Measurements from ENCODE around the gene FFAR1.

FFAR1 gene

DNA sequence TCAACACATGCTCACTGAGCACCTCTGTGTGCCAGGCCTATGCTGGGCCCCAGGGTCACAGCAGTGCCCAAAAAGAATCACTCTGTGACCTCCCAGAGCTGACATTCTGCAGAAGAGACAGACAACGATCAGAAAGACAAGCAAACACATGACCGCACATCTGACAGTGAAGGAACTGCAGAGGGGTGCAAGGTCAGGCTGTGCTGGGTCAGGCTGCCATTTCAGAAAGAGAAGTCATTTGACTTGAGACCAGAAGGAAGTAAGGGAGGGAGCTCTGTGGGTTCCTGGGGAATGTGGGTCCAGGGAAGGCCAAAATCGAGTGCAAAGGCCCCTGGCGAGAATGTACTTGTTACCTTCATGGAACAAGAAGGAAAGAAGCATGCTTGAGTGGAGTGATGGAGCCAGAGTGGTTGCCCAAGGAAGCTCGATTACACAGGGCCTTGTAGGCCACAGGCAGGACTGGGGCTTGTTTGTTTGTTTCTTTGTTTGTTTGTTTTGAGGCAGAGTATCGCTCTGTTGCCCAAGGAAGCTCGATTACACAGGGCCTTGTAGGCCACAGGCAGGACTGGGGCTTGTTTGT lies 30.1 kb upstream of the FFAR1 start:
- Histone ChIP-seq H3K79me2 (ENCODE audit: low read length) (no peaks in the 10 kb centered on the region), H3K4me3 (ENCODE audit: low read length) (no peak overlapping the region), H2AFZ (ENCODE audit: low read length) (no peak overlapping the region), H3K27ac (ENCODE audit: low read length) (no peak overlapping the region), H3K9me3 (replicated peaks; ENCODE audit: insufficient read depth, low read length) (no peaks in the 10 kb centered on the region), H3K27me3 (replicated peaks; ENCODE audit: insufficient read depth, low read length) (peaks cover 59% of the 10 kb centered on the region), H3K9ac (ENCODE audit: low read length) (no peak overlapping the region), H3F3A (ENCODE audit: insufficient read depth, low read length) (no peaks in the 10 kb centered on the region), H4K20me1 (ENCODE audit: insufficient read depth, low read length) (no peaks in the 10 kb centered on the region), H3K36me3 (replicated peaks; ENCODE audit: insufficient read depth, low read length) (no peaks in the 10 kb centered on the region), H3K4me1 (ENCODE audit: low read length) (no peaks in the 10 kb centered on the region), H3K9me2 (replicated peaks; ENCODE audit: insufficient read depth, low read length) (no peaks in the 10 kb centered on the region), H3K4me2 (ENCODE audit: low read depth, low read length) (no peak overlapping the region)
- TF ChIP-seq, protein P1, sequence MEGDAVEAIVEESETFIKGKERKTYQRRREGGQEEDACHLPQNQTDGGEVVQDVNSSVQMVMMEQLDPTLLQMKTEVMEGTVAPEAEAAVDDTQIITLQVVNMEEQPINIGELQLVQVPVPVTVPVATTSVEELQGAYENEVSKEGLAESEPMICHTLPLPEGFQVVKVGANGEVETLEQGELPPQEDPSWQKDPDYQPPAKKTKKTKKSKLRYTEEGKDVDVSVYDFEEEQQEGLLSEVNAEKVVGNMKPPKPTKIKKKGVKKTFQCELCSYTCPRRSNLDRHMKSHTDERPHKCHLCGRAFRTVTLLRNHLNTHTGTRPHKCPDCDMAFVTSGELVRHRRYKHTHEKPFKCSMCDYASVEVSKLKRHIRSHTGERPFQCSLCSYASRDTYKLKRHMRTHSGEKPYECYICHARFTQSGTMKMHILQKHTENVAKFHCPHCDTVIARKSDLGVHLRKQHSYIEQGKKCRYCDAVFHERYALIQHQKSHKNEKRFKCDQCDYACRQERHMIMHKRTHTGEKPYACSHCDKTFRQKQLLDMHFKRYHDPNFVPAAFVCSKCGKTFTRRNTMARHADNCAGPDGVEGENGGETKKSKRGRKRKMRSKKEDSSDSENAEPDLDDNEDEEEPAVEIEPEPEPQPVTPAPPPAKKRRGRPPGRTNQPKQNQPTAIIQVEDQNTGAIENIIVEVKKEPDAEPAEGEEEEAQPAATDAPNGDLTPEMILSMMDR (IDR thresholded peaks at IDR 0.05; ENCODE audit: low read length): no peak
- TF ChIP-seq EZH2phosphoT487 (IDR thresholded peaks at IDR 0.05; ENCODE audit: low read length): no peak
- no peak for TF ChIP-seq EZH2 (optimal IDR thresholded peaks at IDR 0.05; ENCODE audit: low read depth, low read length)
- DNase-seq: no peak

DNA sequence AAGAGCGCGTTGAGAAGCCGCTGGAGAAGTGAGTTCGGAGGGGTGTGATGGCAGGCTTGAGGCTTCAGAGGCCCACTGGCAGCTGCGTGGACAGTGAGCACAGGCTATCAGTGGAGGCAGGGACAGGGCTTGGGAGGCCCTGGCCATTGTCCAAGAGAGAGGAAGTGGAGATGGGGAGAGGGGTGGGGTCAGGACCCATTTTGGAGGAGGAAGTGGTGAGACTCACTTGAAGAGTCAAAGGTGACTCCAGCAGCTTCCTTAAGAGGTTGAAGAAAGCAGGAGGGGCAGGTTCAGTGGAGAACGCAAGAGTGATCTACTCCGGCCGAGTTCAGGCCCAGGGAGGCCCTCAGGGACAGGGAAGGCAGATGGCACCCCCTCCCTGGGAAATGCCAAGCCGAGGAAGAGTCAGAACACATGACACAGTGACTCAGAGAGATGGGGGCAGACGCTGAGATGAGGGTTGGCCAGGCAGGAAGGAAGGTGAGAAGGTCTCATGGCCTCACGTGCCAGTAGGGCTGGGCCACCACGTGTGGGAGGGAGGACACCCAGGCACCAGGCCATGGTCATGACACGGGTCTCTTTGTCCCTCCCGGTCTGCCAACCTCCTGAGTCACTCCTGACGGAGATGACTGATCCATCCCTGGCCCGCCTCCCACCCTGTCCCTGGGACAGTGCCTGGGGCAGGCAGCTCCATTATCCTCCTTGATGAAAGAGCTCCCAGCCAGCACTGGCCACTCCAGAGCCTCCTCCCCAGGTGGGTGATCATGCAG lies 28.8 kb upstream of the FFAR1 start:
- Histone ChIP-seq H3K4me2 (ENCODE audit: low read depth, low read length) (no peak overlapping the region), H3K4me3 (ENCODE audit: low read length) (no peak overlapping the region), H3K9ac (ENCODE audit: low read length) (no peak overlapping the region), H3K27me3 (replicated peaks; ENCODE audit: insufficient read depth, low read length) (peaks cover 57% of the 10 kb centered on the region), H3K9me2 (replicated peaks; ENCODE audit: insufficient read depth, low read length) (no peaks in the 10 kb centered on the region), H2AFZ (ENCODE audit: low read length) (no peak overlapping the region), H3K36me3 (replicated peaks; ENCODE audit: insufficient read depth, low read length) (no peaks in the 10 kb centered on the region), H3K4me1 (ENCODE audit: low read length) (no peaks in the 10 kb centered on the region), H4K20me1 (ENCODE audit: insufficient read depth, low read length) (no peaks in the 10 kb centered on the region), H3K79me2 (ENCODE audit: low read length) (no peaks in the 10 kb centered on the region), H3K27ac (ENCODE audit: low read length) (no peak overlapping the region), H3F3A (ENCODE audit: insufficient read depth, low read length) (no peaks in the 10 kb centered on the region), H3K9me3 (replicated peaks; ENCODE audit: insufficient read depth, low read length) (no peaks in the 10 kb centered on the region)
- no peak for TF ChIP-seq EZH2phosphoT487 (IDR thresholded peaks at IDR 0.05; ENCODE audit: low read length)
- TF ChIP-seq, protein P1 (IDR thresholded peaks at IDR 0.05; ENCODE audit: low read length): no peak
- no peak for TF ChIP-seq EZH2 (optimal IDR thresholded peaks at IDR 0.05; ENCODE audit: low read depth, low read length)
- DNase-seq: no peak

DNA sequence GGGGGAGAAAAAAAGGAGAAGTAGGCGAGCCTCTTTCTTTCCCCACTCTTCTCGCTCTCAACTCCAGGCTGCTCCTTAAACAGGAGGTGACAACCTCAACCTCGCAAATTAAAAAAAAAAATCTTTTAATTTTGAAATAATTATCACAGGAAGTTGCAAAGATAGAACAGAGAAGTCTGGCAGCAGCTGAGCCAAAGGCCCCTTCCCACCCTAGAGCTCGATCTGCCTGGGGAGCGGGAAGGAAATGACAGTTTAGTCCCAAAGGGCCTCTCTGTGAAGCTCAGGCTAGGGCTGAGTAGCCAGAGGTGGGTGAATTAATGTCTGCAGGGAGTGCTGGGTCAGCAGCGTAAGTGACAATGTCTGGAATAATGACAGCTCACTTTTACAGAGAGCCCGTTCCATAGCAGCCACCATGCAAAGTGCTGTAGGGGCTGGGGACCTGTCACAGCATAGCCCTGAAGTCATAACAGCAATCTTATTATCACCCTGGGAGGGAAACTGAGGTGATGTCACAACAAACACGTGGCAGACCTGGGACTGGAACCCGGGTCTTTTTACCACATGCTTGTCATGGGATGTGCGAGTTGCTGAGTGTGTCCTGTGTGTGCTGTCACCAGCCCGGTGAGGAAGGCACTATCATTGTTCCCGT lies 27.5 kb upstream of the FFAR1 start:
- Histone ChIP-seq H3K4me3 (ENCODE audit: low read length) (no peak overlapping the region), H3K36me3 (replicated peaks; ENCODE audit: insufficient read depth, low read length) (no peaks in the 10 kb centered on the region), H3K4me2 (ENCODE audit: low read depth, low read length) (no peak overlapping the region), H3K4me1 (ENCODE audit: low read length) (no peaks in the 10 kb centered on the region), H3K9me3 (replicated peaks; ENCODE audit: insufficient read depth, low read length) (no peaks in the 10 kb centered on the region), H3K9ac (ENCODE audit: low read length) (no peak overlapping the region), H4K20me1 (ENCODE audit: insufficient read depth, low read length) (no peaks in the 10 kb centered on the region), H2AFZ (ENCODE audit: low read length) (no peak overlapping the region), H3K79me2 (ENCODE audit: low read length) (no peaks in the 10 kb centered on the region), H3K9me2 (replicated peaks; ENCODE audit: insufficient read depth, low read length) (no peaks in the 10 kb centered on the region), H3K27ac (ENCODE audit: low read length) (no peak overlapping the region), H3K27me3 (replicated peaks; ENCODE audit: insufficient read depth, low read length) (peaks cover 55% of the 10 kb centered on the region), H3F3A (ENCODE audit: insufficient read depth, low read length) (no peaks in the 10 kb centered on the region)
- DNase-seq: no peak
- TF ChIP-seq EZH2phosphoT487 (IDR thresholded peaks at IDR 0.05; ENCODE audit: low read length): no peak
